Measurements from ENCODE around the gene UBE2E3. TPM values are rescaled to one million over a fixed set of nuclear protein-coding genes. Genes with fewer than 3 reads are reported as not detected.

Gene UBE2E3
- total RNA-seq, 4 donors from 2014 or later = 20.2 to 69.9 (median 65.4) TPM

DNA sequence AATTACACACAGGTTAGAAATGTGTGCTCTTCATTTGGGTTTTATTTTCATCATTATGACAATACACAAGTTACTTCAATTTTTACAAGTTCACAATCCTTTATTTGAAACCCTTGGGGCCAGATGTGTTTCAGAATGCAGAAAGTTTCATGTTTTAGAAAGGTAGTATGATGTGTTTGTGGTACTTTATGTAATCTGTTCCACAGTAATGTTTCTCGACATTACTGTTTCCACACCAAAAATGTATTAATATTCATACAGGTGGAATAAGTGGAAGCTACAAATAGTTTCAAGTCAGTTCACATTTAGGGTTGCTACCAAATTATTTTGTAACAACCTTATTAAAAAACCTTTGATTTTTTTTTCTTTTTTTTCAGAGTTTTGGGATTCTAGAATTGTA lies 10.4 kb downstream of the UBE2E3 start:
- TF ChIP-seq, protein P1, sequence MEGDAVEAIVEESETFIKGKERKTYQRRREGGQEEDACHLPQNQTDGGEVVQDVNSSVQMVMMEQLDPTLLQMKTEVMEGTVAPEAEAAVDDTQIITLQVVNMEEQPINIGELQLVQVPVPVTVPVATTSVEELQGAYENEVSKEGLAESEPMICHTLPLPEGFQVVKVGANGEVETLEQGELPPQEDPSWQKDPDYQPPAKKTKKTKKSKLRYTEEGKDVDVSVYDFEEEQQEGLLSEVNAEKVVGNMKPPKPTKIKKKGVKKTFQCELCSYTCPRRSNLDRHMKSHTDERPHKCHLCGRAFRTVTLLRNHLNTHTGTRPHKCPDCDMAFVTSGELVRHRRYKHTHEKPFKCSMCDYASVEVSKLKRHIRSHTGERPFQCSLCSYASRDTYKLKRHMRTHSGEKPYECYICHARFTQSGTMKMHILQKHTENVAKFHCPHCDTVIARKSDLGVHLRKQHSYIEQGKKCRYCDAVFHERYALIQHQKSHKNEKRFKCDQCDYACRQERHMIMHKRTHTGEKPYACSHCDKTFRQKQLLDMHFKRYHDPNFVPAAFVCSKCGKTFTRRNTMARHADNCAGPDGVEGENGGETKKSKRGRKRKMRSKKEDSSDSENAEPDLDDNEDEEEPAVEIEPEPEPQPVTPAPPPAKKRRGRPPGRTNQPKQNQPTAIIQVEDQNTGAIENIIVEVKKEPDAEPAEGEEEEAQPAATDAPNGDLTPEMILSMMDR (IDR thresholded peaks at IDR 0.05) = no peak
- no peak for TF ChIP-seq POLR2AphosphoS5 (IDR thresholded peaks at IDR 0.05)
- no peak for TF ChIP-seq POLR2A (IDR thresholded peaks at IDR 0.05)
- no peak for TF ChIP-seq EP300 (IDR thresholded peaks at IDR 0.05; ENCODE audit: low read depth)
- 95 to 100% methylated on average over 1 of the region's 1 CpG for whole genome bisulfite sequencing, 2 donors (ENCODE audit: low coverage in 1 of 2)
- no peaks in the 10 kb centered on the region for H3K27me3 ChIP-seq
- no peaks in the 10 kb centered on the region for H3K9me3 ChIP-seq
- in situ Hi-C loops (cut with MboI; ENCODE audit: low pct_ligation_motif_present in 1 of 4, low pct_unique_long_range_greater_than_20kb in 1 of 4, low sequenced_read_pairs in 3 of 4) = no loop called here
- no peaks in the 10 kb centered on the region for H3K36me3 ChIP-seq
- intact Hi-C loops (cut with DNase I; ENCODE audit: low total_unique reads) = no loop called here
- no peak overlapping the region for H3K27ac ChIP-seq
- H3K4me3 ChIP-seq = no peak overlapping the region
- no peak for DNase-seq
- peaks cover 0 to 22% (median 3%) of the 10 kb centered on the region in 4 donors for H3K4me1 ChIP-seq

GRCh38 chr2:180991361-180991760 lies 11.0 kb downstream of the UBE2E3 start:
- TF ChIP-seq, protein P1 (IDR thresholded peaks at IDR 0.05) = no peak
- TF ChIP-seq POLR2A (IDR thresholded peaks at IDR 0.05) (no peak), POLR2AphosphoS5 (IDR thresholded peaks at IDR 0.05) (no peak), EP300 (IDR thresholded peaks at IDR 0.05; ENCODE audit: low read depth) (no peak)
- in situ Hi-C loops (cut with MboI; ENCODE audit: low pct_ligation_motif_present in 1 of 4, low pct_unique_long_range_greater_than_20kb in 1 of 4, low sequenced_read_pairs in 3 of 4) = no loop called here
- no peak for DNase-seq
- Histone ChIP-seq H3K4me1 (peaks cover 0 to 16% (median 0%) of the 10 kb centered on the region in 4 donors), H3K27me3 (no peaks in the 10 kb centered on the region), H3K4me3 (no peak overlapping the region), H3K36me3 (no peaks in the 10 kb centered on the region), H3K9me3 (no peaks in the 10 kb centered on the region), H3K27ac (no peak overlapping the region)
- WGBS, 2 donors (ENCODE audit: low coverage in 1 of 2) = 91 to 96% methylated on average over 3 of the region's 3 CpGs
- intact Hi-C loops (cut with DNase I; ENCODE audit: low total_unique reads) = no loop called here

GRCh38 chr2:180991820-180992219 lies 11.4 kb downstream of the UBE2E3 start:
- in situ Hi-C loops (cut with MboI; ENCODE audit: low pct_ligation_motif_present in 1 of 4, low pct_unique_long_range_greater_than_20kb in 1 of 4, low sequenced_read_pairs in 3 of 4) (no loop called here), intact Hi-C loops (cut with DNase I; ENCODE audit: low total_unique reads) (no loop called here)
- H3K27me3 ChIP-seq = no peaks in the 10 kb centered on the region
- WGBS, 2 donors (ENCODE audit: low coverage in 1 of 2) = 84 to 92% methylated on average over 4 of the region's 4 CpGs
- TF ChIP-seq, protein P1 (IDR thresholded peaks at IDR 0.05) = no peak
- TF ChIP-seq POLR2AphosphoS5 (IDR thresholded peaks at IDR 0.05) = no peak
- TF ChIP-seq EP300 (IDR thresholded peaks at IDR 0.05; ENCODE audit: low read depth) = no peak
- TF ChIP-seq POLR2A (IDR thresholded peaks at IDR 0.05) = no peak
- H3K27ac ChIP-seq = no peak overlapping the region
- H3K4me3 ChIP-seq = no peak overlapping the region
- no peak for DNase-seq
- H3K4me1 ChIP-seq = peaks cover 0 to 16% (median 0%) of the 10 kb centered on the region in 4 donors
- H3K36me3 ChIP-seq = no peaks in the 10 kb centered on the region
- no peaks in the 10 kb centered on the region for H3K9me3 ChIP-seq

DNA sequence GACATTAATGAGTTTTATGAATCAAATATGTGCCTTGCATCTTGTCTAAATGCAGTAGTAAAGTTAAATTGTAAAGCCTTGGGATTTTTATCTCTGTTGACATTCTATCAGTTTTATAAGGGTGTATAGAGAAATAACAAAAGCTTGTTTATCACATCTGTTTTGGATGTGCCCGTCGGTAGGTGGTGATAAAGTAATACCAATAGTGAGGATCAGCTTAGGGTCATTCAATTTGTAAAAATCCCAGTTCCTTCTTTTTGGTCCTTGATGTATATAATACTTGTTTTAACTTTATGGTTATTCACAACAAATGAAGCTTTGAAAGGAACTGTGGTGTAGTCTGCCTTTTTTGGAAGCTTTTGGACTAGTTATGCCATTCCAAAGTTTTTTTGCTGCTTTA lies 12.6 kb downstream of the UBE2E3 start:
- intact Hi-C loops (cut with DNase I; ENCODE audit: low total_unique reads) (no loop called here), in situ Hi-C loops (cut with MboI; ENCODE audit: low pct_ligation_motif_present in 1 of 4, low pct_unique_long_range_greater_than_20kb in 1 of 4, low sequenced_read_pairs in 3 of 4) (no loop called here)
- no peak overlapping the region for H3K4me3 ChIP-seq
- no peaks in the 10 kb centered on the region for H3K27me3 ChIP-seq
- no peaks in the 10 kb centered on the region for H3K36me3 ChIP-seq
- H3K27ac ChIP-seq = no peak overlapping the region
- H3K9me3 ChIP-seq = no peaks in the 10 kb centered on the region
- peaks cover 0 to 16% (median 0%) of the 10 kb centered on the region in 4 donors for H3K4me1 ChIP-seq
- TF ChIP-seq POLR2A (IDR thresholded peaks at IDR 0.05) = no peak
- no peak for TF ChIP-seq EP300 (IDR thresholded peaks at IDR 0.05; ENCODE audit: low read depth)
- TF ChIP-seq, protein P1 (IDR thresholded peaks at IDR 0.05) = no peak
- TF ChIP-seq POLR2AphosphoS5 (IDR thresholded peaks at IDR 0.05) = no peak
- DNase-seq = no peak
- WGBS, 2 donors (ENCODE audit: low coverage in 1 of 2) = 41 to 71% methylated on average over 2 of the region's 2 CpGs
